Astrocyte of the spinal cord (primary cell): ENCODE results near the gene FOXO1.

ENCODE experiments used
- DNase-seq: peaks from one replicate; pipeline ENCODE4 v3.0.0; 2011; ENCODE audit warnings: low read depth, low spot score
- H3K4me3 ChIP-seq: 2 replicates; pipeline ENCODE4 v1.5.1; 2011; ENCODE audit warnings: low read depth, mild to moderate bottlenecking, low read length, moderate library complexity
- in situ Hi-C: cut with HindIII; loops from 2 replicates; pipeline ENCODE4 v1.10.0; 2017; ENCODE audit warnings: low sequenced_read_pairs
- TF ChIP-seq, protein P1 (sequence below): IDR thresholded peaks from 2 replicates; pipeline ENCODE4 v1.5.1; 2012; ENCODE audit warnings: low read depth, mild to moderate bottlenecking, low read length, inconsistent platforms

The FOXO1 gene

DNA sequence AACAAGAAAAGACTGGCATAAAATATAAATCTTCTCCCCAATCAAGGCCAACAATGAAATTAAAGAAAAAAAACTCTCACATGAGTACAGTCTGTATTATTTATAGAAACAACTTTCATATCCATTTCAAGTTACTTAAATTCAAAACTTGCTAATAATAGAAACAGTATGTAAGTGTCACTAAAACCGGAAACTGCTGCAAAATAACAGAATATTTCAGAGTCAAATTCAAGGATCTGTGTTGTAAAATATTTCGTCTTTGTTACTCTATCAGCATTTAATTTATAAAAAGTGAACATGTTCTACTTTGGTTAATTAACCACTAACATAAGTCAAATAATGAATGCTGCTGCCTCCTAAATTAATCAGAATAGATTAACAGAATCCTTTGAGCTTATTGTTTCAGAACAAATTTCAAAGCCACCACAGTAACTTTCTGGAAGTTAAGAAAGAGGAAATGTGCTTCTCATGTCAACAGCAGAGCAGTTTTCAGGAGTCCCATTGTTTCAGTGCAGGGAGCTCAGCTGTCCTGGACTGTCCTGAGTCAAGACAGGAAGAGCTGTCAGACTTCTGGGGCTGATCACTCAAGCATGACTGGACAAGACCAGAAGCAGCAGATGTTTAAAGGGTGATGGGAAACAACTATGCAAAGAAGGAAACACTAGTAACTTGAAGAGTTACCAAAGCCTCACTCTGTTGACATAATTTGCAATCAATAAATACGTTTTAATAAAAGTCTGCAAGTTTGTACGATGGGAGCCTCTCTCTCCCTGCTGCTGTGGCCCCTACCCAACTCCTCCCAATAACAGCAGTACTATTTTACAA is 76.9 kb downstream of the FOXO1 start:
- in situ Hi-C loops, result no loop called here
- peak; percentile 54 for DNase-seq
- no peak overlapping the region for H3K4me3 ChIP-seq
- TF ChIP-seq, protein P1, sequence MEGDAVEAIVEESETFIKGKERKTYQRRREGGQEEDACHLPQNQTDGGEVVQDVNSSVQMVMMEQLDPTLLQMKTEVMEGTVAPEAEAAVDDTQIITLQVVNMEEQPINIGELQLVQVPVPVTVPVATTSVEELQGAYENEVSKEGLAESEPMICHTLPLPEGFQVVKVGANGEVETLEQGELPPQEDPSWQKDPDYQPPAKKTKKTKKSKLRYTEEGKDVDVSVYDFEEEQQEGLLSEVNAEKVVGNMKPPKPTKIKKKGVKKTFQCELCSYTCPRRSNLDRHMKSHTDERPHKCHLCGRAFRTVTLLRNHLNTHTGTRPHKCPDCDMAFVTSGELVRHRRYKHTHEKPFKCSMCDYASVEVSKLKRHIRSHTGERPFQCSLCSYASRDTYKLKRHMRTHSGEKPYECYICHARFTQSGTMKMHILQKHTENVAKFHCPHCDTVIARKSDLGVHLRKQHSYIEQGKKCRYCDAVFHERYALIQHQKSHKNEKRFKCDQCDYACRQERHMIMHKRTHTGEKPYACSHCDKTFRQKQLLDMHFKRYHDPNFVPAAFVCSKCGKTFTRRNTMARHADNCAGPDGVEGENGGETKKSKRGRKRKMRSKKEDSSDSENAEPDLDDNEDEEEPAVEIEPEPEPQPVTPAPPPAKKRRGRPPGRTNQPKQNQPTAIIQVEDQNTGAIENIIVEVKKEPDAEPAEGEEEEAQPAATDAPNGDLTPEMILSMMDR, result no peak

DNA sequence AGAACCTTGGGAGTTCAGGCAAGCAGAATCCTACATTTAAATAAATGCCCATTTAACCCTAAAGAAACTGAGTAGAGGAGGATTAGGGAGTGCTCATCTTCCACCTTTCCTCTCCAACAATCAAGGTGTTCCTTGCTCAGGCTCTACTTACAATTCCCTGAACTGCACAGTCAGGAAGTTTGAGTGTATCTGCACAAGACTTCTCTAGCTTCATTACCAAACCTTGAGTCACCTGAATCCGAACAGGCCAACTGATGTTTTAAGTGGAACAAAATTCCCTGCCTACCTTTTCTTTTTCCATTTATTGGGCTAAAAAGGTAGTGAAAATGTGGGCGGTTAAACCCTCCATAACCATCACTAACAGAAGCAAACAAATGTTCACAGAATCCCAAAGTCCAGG is 78.3 kb downstream of the FOXO1 start:
- in situ Hi-C loops, result no loop called here
- TF ChIP-seq, protein P1, result no peak
- no peak for DNase-seq
- H3K4me3 ChIP-seq, result no peak overlapping the region

DNA sequence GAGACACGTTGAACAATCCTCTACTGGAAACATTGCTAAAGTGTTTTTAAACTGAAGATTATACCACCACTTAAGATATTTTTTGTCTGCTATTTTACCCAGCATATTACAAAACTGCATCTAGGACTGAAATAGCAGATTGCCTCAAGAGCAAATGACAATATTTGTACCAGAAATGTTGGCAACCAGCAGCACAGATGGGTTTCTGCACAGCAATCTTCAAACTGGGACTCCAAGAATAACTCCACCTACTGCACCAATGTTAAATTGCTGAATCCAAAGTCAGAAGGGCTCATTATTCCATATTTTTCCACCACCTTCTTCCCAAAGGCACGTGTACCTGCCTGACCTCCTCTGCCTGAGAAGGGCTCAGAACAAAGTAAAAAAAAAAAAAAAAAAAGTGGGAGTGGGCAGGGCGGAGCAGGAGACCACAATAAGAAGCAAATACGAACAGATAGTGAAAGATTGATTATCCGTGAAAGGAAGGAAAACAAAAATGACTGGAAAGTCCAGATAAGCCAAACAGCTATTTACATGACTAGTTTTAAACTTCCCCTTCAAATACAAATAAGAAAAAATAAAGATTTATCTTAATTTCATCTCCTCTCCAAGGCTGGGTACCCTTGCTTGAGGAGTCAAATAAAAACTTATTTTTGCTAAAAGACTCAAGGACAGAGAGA is 79.4 kb downstream of the FOXO1 start:
- no peak overlapping the region for H3K4me3 ChIP-seq
- in situ Hi-C loops, result no loop called here
- TF ChIP-seq, protein P1, result no peak
- DNase-seq, result no peak

DNA sequence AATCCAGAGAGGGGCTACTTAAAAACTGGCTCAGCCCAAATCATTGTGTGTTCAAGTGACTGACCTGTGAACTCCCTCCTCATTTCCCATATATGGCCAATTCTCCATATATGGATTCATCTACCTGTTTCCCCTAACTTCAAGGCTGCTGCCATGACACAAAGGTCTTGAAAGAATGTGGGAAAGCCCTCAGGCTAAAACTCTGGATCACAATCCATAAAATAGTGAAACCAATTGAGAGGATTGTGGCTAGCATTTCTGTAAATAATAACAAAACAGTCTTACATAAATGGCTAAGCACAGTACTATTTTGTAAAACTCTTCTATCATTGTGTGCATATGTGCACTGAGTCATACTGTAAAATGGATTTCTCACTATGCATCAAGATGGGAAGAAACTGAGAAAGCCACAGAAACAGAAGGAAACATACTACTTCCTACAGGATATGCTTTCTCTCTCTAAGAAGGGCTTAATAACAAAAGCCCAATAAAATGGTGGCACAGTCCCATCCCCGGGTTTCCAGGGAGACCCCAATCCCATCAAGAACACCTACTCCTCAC is 80.5 kb downstream of the FOXO1 start:
- no peak for DNase-seq
- TF ChIP-seq, protein P1, result no peak
- no peak overlapping the region for H3K4me3 ChIP-seq
- in situ Hi-C loops, result no loop called here

DNA sequence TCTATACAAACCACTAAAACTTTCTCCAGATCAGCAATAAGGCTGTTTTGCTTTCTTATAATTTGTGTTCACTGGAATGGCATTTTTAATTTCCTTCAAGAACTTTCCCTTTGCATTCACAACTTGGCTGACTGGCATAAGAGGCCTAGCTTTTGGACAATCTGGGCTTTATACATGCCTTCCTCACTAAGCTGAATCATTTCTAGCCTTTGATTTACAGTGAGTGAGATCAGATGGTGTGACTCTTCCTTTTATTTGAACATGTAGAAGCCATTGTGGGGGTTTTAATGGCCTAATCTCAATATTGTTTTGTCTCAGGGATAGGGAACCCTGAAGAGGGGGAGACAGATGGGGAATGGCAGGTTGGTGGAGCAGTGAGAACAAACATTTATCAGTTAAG is 82.7 kb downstream of the FOXO1 start:
- in situ Hi-C loops, result no loop called here
- TF ChIP-seq, protein P1, result no peak
- no peak for DNase-seq

DNA sequence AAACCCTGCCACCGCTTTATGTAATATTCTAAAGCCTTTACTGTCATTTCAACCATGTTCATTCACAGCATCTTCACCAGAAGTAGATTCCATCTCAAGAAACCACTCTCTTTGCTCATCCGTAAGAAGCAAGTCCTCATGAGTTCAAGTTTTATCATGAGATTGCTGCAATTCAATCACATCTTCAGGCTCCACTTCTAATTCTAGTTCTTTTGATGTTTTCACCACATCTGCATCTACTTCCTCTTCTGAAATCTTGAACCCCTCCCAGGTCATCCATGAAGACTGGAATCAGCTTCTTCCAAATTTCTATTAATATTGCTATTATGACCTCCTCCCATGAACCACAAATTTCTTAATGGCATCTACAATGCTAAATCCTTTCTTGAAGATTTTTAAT is 83.9 kb downstream of the FOXO1 start:
- in situ Hi-C loops, result no loop called here
- DNase-seq, result no peak
- no peak overlapping the region for H3K4me3 ChIP-seq
- TF ChIP-seq, protein P1, result no peak

More for the DNA sequence above, 82.7 kb downstream of the FOXO1 start:
- H3K4me3 ChIP-seq, result no peak overlapping the region
